Measurements from ENCODE around the gene PARD3. TPM values are rescaled to one million over a fixed set of nuclear protein-coding genes. Genes with fewer than 3 reads are reported as not detected.

Gene PARD3
- total RNA-seq, 2 donors from 2014 or later: 41.7 to 48.8 TPM

- Histone ChIP-seq H3K9me3 (no peaks in the 10 kb centered on the region), H3K36me3 (no peaks in the 10 kb centered on the region), H3K27me3 (no peaks in the 10 kb centered on the region), H3K27ac (no peak overlapping the region), H3K4me1 (no peaks in the 10 kb centered on the region), H3K4me3 (no peak overlapping the region), H3K9ac (ENCODE audit: low read depth in 2 of 2, low read length in 2 of 2) (no peak overlapping the region)
- no peak for DNase-seq
- TF ChIP-seq, protein P1, sequence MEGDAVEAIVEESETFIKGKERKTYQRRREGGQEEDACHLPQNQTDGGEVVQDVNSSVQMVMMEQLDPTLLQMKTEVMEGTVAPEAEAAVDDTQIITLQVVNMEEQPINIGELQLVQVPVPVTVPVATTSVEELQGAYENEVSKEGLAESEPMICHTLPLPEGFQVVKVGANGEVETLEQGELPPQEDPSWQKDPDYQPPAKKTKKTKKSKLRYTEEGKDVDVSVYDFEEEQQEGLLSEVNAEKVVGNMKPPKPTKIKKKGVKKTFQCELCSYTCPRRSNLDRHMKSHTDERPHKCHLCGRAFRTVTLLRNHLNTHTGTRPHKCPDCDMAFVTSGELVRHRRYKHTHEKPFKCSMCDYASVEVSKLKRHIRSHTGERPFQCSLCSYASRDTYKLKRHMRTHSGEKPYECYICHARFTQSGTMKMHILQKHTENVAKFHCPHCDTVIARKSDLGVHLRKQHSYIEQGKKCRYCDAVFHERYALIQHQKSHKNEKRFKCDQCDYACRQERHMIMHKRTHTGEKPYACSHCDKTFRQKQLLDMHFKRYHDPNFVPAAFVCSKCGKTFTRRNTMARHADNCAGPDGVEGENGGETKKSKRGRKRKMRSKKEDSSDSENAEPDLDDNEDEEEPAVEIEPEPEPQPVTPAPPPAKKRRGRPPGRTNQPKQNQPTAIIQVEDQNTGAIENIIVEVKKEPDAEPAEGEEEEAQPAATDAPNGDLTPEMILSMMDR (IDR thresholded peaks at IDR 0.05): no peak
- intact Hi-C loops (cut with DNase I): no loop called here
These were observed 491.9 kb downstream of the PARD3 start for GRCh38 chr10:34323192-34323591.

DNA sequence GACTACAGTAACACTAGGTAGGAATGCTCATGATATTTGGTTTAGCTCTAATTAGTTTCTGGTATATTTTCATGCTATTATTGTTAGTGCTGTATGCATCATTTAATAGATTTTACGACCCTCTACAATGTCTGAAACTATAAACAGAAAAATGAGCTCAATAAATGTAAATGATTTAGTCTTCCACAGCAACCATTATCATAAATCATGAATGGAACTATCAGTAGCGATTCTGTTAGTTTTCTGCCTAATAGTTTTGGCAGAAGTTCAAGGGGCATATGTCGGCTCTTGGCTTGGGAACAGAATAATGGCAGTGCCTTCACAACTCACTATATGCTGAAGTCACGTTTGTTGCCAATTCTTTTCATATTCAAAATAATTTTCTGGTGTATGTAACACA lies 494.8 kb downstream of the PARD3 start:
- peak overlapping the region; percentile 0 for H3K27ac ChIP-seq
- H3K27me3 ChIP-seq: no peaks in the 10 kb centered on the region

DNA sequence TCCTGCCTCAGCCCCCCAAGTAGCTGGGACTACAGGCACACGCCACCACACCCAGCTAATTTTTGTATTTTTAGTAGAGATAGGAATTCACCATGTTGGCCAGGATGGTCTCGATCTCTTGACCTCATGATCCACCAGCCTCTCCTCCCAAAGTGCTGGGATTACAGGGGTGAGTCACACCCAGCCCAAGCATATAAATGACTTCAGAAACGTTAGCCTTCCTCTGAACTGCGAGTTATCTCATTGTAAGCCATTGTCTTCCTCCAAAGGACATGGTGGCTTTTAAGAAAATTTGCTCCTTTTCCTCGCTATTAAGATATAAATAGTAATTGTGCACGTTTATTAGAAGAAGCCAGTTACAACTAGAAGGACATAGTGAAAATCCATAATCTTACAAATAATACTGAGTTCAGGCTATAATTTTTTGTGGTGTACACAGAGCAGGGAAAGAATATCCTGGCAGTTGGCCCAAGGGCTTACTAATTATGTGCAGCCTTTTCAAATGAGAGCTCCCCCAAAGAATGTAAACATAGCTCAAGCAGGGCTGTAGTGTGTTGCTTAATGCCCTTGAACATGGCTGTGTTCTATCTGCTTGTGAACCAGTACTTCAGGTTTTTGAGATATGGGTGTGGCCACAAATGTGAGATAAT lies 495.8 kb downstream of the PARD3 start:
- TF ChIP-seq, protein P1 (IDR thresholded peaks at IDR 0.05): no peak
- no peaks in the 10 kb centered on the region for H3K4me1 ChIP-seq
- no peak overlapping the region for H3K4me3 ChIP-seq
- DNase-seq: peak; percentile 57
- H3K36me3 ChIP-seq: no peaks in the 10 kb centered on the region
- no peaks in the 10 kb centered on the region for H3K27me3 ChIP-seq
- intact Hi-C loops (cut with DNase I): no loop called here
- peak overlapping the region; percentile 0 for H3K27ac ChIP-seq
- H3K9ac ChIP-seq (ENCODE audit: low read depth in 2 of 2, low read length in 2 of 2): no peak overlapping the region
- no peaks in the 10 kb centered on the region for H3K9me3 ChIP-seq

More for the DNA sequence above, 494.8 kb downstream of the PARD3 start:
- Histone ChIP-seq H3K9me3 (no peaks in the 10 kb centered on the region), H3K9ac (ENCODE audit: low read depth in 2 of 2, low read length in 2 of 2) (no peak overlapping the region), H3K36me3 (no peaks in the 10 kb centered on the region), H3K4me1 (no peaks in the 10 kb centered on the region), H3K4me3 (no peak overlapping the region)
- intact Hi-C loops (cut with DNase I): no loop called here
- DNase-seq: no peak
- TF ChIP-seq, protein P1 (IDR thresholded peaks at IDR 0.05): no peak

DNA sequence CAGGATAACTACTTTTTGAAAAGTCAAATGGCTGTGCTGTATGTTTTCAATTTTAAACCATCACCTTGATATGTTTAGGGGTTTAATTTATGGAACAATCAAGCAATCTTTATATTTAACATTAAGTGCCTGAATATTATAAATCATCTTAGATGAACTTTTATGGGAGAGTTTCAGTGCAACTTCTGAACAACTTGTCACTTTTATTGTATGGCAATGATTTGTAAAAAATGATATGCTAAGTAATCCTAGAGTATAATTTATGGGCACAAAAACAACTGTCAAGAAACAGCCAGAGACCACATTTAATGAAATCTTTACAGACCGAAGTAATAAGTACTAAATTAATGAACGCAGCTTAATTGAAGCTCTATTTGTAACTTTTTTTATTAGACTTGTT lies 498.9 kb downstream of the PARD3 start:
- H3K4me3 ChIP-seq: no peak overlapping the region
- TF ChIP-seq, protein P1 (IDR thresholded peaks at IDR 0.05): no peak
- no peak overlapping the region for H3K9ac ChIP-seq (ENCODE audit: low read depth in 2 of 2, low read length in 2 of 2)
- no peaks in the 10 kb centered on the region for H3K9me3 ChIP-seq
- intact Hi-C loops (cut with DNase I): no loop called here
- H3K27me3 ChIP-seq: no peaks in the 10 kb centered on the region
- no peak overlapping the region for H3K27ac ChIP-seq
- no peak for DNase-seq
- H3K4me1 ChIP-seq: no peaks in the 10 kb centered on the region
- no peaks in the 10 kb centered on the region for H3K36me3 ChIP-seq

DNA sequence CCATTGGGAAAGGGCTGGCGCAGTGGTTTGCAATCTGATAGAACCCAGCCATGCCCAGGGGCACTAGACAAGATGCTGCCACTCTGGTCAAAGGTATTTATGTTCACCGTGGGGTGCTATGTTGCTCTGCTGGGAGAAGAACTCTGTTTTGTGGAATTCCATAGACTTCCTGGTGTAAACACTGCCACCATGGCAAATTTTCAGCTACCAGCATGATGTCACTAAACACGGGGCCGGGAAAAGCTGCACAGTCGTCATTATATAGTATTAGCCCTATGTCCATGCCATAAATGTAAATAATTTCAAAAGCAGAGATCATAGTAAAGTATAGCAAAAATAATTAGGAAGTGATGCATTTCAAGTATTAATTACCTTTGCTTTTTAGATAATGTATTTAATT lies 500.6 kb downstream of the PARD3 start:
- H3K27me3 ChIP-seq: no peaks in the 10 kb centered on the region
- intact Hi-C loops (cut with DNase I): no loop called here
- H3K27ac ChIP-seq: no peak overlapping the region
- H3K9me3 ChIP-seq: no peaks in the 10 kb centered on the region
- H3K9ac ChIP-seq (ENCODE audit: low read depth in 2 of 2, low read length in 2 of 2): no peak overlapping the region
- no peak for DNase-seq
- no peak overlapping the region for H3K4me3 ChIP-seq
- H3K4me1 ChIP-seq: no peaks in the 10 kb centered on the region
- TF ChIP-seq, protein P1 (IDR thresholded peaks at IDR 0.05): no peak
- H3K36me3 ChIP-seq: no peaks in the 10 kb centered on the region

Measured in colonic mucosa (tissue), 4 donors.